Transverse colon (tissue), 4 donors: Measurements from ENCODE around the gene SLC6A8. TPM values are rescaled to one million over a fixed set of nuclear protein-coding genes. Genes with fewer than 3 reads are reported as not detected.

ENCODE experiments used
- DNase-seq: peaks from one replicate; pipeline ENCODE4 v3.0.0-alpha.2; 2019
- H3K27ac ChIP-seq, 4 donors: fragments of 200-600 bp; sonication (generic); 2 replicates each; pipeline ENCODE4 v1.5.1; 2016 to 2018; ENCODE audit warnings: inconsistent platforms in 4 of 4
- H3K27me3 ChIP-seq: fragments of 200-600 bp; sonication (generic); 2 replicates; pipeline ENCODE4 v1.5.1; 2017; ENCODE audit warnings: inconsistent platforms
- H3K36me3 ChIP-seq, 4 donors: fragments of 200-600 bp; sonication (generic); 2 replicates each; pipeline ENCODE4 v1.5.1; 2017 to 2019; ENCODE audit warnings: inconsistent platforms in 4 of 4
- H3K4me1 ChIP-seq, 4 donors: fragments of 200-600 bp; sonication (generic); 2 replicates each; pipeline ENCODE4 v1.5.1; 2017 to 2020; ENCODE audit warnings: inconsistent platforms in 4 of 4
- H3K4me3 ChIP-seq, 4 donors: fragments of 200-600 bp; sonication (generic); 1 replicate in 1 of 4; 2 replicates in 3 of 4; pipeline versions ENCODE4 v1.5.1 to v1.6.1; 2017 to 2019; ENCODE audit warnings: inconsistent platforms in 4 of 4
- H3K9me3 ChIP-seq, 2 donors: fragments of 200-600 bp; sonication (generic); 2 replicates each; pipeline ENCODE4 v1.5.1; 2017 to 2019; ENCODE audit warnings: inconsistent platforms in 2 of 2
- EP300 ChIP-seq: sonication (generic); formaldehyde crosslinking; IDR thresholded peaks from one replicate; pipeline ENCODE4 v1.6.1; 2017; ENCODE audit warnings: antibody characterized with exemption, low read depth
- POLR2A ChIP-seq: fragments of 450-650 bp; IDR thresholded peaks from one replicate; pipeline ENCODE4 v1.6.1; 2016; ENCODE audit warnings: antibody characterized with exemption, mild to moderate bottlenecking, moderate library complexity
- POLR2AphosphoS5 ChIP-seq, 3 donors: sonication (generic); formaldehyde crosslinking; IDR thresholded peaks; one replicate each; pipeline ENCODE4 v1.6.1; 2016; ENCODE audit warnings: antibody characterized with exemption in 3 of 3
- WGBS, 2 donors: methylation state at CpG; one replicate each; pipeline ENCODE4 v1.1.5; 2018; ENCODE audit warnings: low coverage in 1 of 2; 5-methylcytosine and 5-hydroxymethylcytosine counted together
- in situ Hi-C, 4 donors: fragments of 200-750 bp; cut with MboI; loops; one replicate each; pipeline versions ENCODE4 v1.15.0 to v1.15.1; 2017; ENCODE audit warnings: low sequenced_read_pairs in 3 of 4, low pct_ligation_motif_present in 1 of 4, low pct_unique_long_range_greater_than_20kb in 1 of 4
- intact Hi-C: fragments of 100-400 bp; cut with DNase I; formaldehyde crosslinking; loops from one replicate; pipeline ENCODE4 v1.15.1; 2023; ENCODE audit warnings: low total_unique reads
- total RNA-seq, 4 donors: library from RNA; depleted of rRNA; stranded (reverse); fragments of >200 nt; gene quantifications; one replicate each; pipeline ENCODE4 v1.1.0, GENCODE V29; 2016
- TF ChIP-seq, protein P1 (sequence below), 5 experiments: fragments of 200-600 bp in 3 of 5; fragments of 450-650 bp in 2 of 5; sonication (generic) in 3 of 5; IDR thresholded peaks; 1 replicate in 2 of 5; 2 replicates in 3 of 5; pipeline ENCODE4 v1.5.1; 2016 to 2017; ENCODE audit warnings: antibody characterized with exemption in 5 of 5, inconsistent platforms in 3 of 5, mild to moderate bottlenecking in 2 of 5, moderate library complexity in 1 of 5

Gene SLC6A8
- total RNA-seq, 4 donors from 2014 or later: 61.1 to 332 (median 197) TPM

DNA sequence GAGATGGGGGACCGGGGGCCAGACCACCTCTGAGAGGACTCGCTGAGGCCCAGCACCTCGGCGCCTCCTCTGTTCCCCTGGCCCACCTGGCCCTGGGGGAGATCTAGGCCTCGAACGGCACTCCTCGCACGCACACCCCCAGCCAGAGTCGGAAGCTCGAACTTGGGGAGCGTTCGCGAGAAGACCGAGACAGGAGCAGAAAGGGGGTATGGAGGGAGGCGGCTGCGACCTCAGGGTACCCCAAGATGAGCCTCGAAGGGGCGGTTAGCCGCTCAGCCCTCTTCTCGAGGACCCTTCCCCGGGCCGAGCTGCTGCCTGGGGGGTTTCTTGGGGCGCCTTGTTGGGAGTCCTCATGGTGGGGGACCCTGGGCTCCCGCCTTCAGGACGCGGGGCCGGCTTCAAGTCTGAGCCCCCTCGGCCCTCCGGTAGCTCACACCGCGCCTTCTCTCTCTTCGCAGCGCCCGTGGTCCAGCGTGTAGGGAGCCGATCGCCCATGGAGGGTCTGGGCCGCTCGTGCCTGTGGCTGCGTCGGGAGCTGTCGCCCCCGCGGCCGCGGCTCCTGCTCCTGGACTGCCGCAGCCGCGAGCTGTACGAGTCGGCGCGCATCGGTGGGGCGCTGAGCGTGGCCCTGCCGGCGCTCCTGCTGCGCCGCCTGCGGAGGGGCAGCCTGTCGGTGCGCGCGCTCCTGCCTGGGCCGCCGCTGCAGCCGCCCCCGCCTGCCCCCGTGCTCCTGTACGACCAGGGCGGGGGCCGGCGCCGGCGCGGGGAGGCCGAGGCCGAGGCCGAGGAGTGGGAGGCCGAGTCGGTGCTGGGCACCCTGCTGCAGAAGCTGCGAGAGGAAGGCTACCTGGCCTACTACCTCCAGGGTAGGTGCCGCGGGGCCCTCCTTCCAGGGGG is 40.0 kb upstream of the SLC6A8 start:
- Histone ChIP-seq H3K4me1 (peaks cover 0 to 22% (median 9%) of the 10 kb centered on the region in 4 donors), H3K27me3 (peaks cover 64% of the 10 kb centered on the region), H3K27ac (no peak overlapping the region), H3K9me3 (no peaks in the 10 kb centered on the region), H3K4me3 (peak overlapping the region in 2 of 4 donors; percentile 1 to 29), H3K36me3 (no peaks in the 10 kb centered on the region)
- no peak for TF ChIP-seq EP300
- TF ChIP-seq POLR2A: no peak
- TF ChIP-seq, protein P1, sequence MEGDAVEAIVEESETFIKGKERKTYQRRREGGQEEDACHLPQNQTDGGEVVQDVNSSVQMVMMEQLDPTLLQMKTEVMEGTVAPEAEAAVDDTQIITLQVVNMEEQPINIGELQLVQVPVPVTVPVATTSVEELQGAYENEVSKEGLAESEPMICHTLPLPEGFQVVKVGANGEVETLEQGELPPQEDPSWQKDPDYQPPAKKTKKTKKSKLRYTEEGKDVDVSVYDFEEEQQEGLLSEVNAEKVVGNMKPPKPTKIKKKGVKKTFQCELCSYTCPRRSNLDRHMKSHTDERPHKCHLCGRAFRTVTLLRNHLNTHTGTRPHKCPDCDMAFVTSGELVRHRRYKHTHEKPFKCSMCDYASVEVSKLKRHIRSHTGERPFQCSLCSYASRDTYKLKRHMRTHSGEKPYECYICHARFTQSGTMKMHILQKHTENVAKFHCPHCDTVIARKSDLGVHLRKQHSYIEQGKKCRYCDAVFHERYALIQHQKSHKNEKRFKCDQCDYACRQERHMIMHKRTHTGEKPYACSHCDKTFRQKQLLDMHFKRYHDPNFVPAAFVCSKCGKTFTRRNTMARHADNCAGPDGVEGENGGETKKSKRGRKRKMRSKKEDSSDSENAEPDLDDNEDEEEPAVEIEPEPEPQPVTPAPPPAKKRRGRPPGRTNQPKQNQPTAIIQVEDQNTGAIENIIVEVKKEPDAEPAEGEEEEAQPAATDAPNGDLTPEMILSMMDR (IDR thresholded peaks at IDR 0.05): no peak
- no peak for TF ChIP-seq POLR2AphosphoS5 (IDR thresholded peaks at IDR 0.05)
- in situ Hi-C loops (no loop called here), intact Hi-C loops (no loop called here)
- DNase-seq: no peak
- 49% methylated on average over 84 of the region's 85 CpGs; no CpG with 5 or more reads in 1 of the 2 donors for WGBS, 2 donors

DNA sequence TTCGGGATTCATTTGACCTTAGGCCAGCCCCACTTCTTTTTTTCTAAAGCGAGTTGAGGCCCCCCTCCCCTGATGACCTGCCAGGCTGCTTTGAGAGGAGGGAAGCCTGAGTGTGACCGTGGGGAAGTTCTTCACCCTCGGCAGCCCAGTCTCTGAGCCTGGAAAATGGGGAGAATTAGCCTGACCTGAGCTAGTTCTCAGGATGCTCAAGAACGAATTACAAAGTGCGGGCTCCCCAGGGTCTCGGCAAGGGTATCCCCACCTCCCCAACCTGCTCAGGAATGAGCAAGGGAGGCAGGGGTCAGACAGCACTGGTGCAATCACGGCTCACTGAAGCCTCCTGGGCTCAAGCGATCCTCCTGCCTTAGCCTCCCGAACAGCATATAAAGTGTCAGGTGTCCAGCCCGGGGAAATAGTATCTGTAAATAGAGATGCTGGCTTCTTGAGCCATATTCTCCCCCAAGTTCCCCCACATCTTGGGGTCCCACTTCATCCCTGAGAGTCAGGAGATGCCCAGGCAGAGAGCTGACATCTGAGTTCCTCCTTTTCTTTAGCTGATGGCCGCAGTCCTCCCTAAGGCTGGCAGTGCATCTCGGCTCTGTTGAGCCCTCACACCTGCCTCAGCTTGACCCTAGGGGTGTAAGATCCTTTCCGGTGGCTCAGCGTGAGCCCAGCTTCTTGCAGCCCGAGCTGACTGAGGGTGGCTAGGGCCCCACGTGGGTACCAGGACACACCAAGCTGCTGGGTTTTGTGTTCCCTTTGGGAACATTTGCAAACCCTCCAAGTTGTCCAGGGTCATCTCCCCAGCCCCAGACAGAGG is 39.2 kb upstream of the SLC6A8 start:
- intact Hi-C loops: no loop called here

DNA sequence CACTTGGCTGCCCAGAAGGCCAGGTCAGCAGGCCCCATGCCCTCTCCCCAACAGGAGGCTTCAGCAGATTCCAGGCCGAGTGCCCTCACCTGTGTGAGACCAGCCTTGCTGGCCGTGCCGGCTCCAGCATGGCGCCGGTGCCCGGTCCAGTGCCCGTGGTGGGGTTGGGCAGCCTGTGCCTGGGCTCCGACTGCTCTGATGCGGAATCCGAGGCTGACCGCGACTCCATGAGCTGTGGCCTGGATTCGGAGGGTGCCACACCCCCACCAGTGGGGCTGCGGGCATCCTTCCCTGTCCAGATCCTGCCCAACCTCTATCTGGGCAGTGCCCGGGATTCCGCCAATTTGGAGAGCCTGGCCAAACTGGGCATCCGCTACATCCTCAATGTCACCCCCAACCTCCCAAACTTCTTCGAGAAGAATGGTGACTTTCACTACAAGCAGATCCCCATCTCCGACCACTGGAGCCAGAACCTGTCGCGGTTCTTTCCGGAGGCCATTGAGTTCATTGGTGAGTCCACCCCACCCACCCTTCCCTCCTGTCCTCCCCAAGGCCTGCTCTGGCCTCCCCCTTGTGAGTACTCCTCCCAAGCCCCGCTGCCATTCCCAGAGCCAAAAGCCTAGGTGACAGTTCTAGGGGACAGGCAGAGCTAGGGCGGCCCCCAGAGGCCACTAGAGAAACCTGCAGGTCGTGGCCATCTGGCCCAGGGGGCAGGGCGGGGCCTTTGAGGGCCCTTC is 38.4 kb upstream of the SLC6A8 start:
- H3K4me3 ChIP-seq: no peak overlapping the region
- intact Hi-C loops: no loop called here
- peaks cover 51% of the 10 kb centered on the region for H3K27me3 ChIP-seq
- TF ChIP-seq, protein P1 (IDR thresholded peaks at IDR 0.05): peak in 4 of 5 experiments; percentile 11 to 37 (median 27)
- no peak for TF ChIP-seq POLR2AphosphoS5 (IDR thresholded peaks at IDR 0.05)
- no peak for DNase-seq
- H3K36me3 ChIP-seq: no peaks in the 10 kb centered on the region
- H3K9me3 ChIP-seq: no peaks in the 10 kb centered on the region
- H3K27ac ChIP-seq: no peak overlapping the region
- in situ Hi-C loops: no loop called here
- H3K4me1 ChIP-seq: peaks cover 0 to 13% (median 4%) of the 10 kb centered on the region in 4 donors
- 77% methylated on average over 19 of the region's 26 CpGs; no CpG with 5 or more reads in 1 of the 2 donors for WGBS, 2 donors

More for the DNA sequence above, 39.2 kb upstream of the SLC6A8 start:
- no peak overlapping the region for H3K27ac ChIP-seq
- H3K4me1 ChIP-seq: peaks cover 0 to 18% (median 8%) of the 10 kb centered on the region in 4 donors
- DNase-seq: no peak
- no peak overlapping the region for H3K4me3 ChIP-seq
- H3K9me3 ChIP-seq: no peaks in the 10 kb centered on the region
- H3K36me3 ChIP-seq: no peaks in the 10 kb centered on the region
- peaks cover 56% of the 10 kb centered on the region for H3K27me3 ChIP-seq
- in situ Hi-C loops: no loop called here
- 75% methylated on average over 14 of the region's 17 CpGs; no CpG with 5 or more reads in 1 of the 2 donors for WGBS, 2 donors
- TF ChIP-seq EP300 (no peak), POLR2A (no peak), POLR2AphosphoS5 (IDR thresholded peaks at IDR 0.05) (no peak)
- TF ChIP-seq, protein P1 (IDR thresholded peaks at IDR 0.05): no peak
